ENCODE measurements around the gene TSPEAR.

The TSPEAR gene

GRCh38 chr21:44739316-44739715 lies 27.9 kb upstream of the TSPEAR start:
- DNase-seq = no peak

GRCh38 chr21:44738621-44739020 lies 27.2 kb upstream of the TSPEAR start:
- DNase-seq = no peak

GRCh38 chr21:44737706-44738354 lies 26.5 kb upstream of the TSPEAR start:
- no peak for DNase-seq

- no peak for DNase-seq
These were observed 25.1 kb upstream of the TSPEAR start for GRCh38 chr21:44736291-44737004.

GRCh38 chr21:44735821-44736220 lies 24.4 kb upstream of the TSPEAR start:
- DNase-seq = no peak

- DNase-seq = no peak
These were observed 23.5 kb upstream of the TSPEAR start for GRCh38 chr21:44734841-44735240.

- no peak for DNase-seq
These were observed 22.8 kb upstream of the TSPEAR start for GRCh38 chr21:44734026-44734745.

GRCh38 chr21:44732956-44733355 lies 21.6 kb upstream of the TSPEAR start:
- no peak for DNase-seq

GRCh38 chr21:44732263-44732662 lies 20.9 kb upstream of the TSPEAR start:
- no peak for DNase-seq

- no peak for DNase-seq
These were observed 19.7 kb upstream of the TSPEAR start for GRCh38 chr21:44730951-44731579.

GRCh38 chr21:44730028-44730395 lies 18.6 kb upstream of the TSPEAR start:
- DNase-seq = no peak

- DNase-seq = no peak
These were observed 18.1 kb upstream of the TSPEAR start for GRCh38 chr21:44729336-44730027.

GRCh38 chr21:44728716-44729115 lies 17.3 kb upstream of the TSPEAR start:
- no peak for DNase-seq

- no peak for DNase-seq
These were observed 16.4 kb upstream of the TSPEAR start for GRCh38 chr21:44727757-44728156.

GRCh38 chr21:44727321-44727720 lies 15.9 kb upstream of the TSPEAR start:
- DNase-seq = no peak

- no peak for DNase-seq
These were observed 15.5 kb upstream of the TSPEAR start for GRCh38 chr21:44726826-44727225.

GRCh38 chr21:44724926-44725325 lies 13.6 kb upstream of the TSPEAR start:
- no peak for DNase-seq

- no peak for DNase-seq
These were observed 12.8 kb upstream of the TSPEAR start for GRCh38 chr21:44724196-44724595.

- peak in 1 of 2 donors; percentile 27 for DNase-seq
These were observed 12.1 kb upstream of the TSPEAR start for GRCh38 chr21:44723177-44724131.

GRCh38 chr21:44722731-44723130 lies 11.4 kb upstream of the TSPEAR start:
- DNase-seq = no peak

GRCh38 chr21:44720170-44720569 lies 8.8 kb upstream of the TSPEAR start:
- no peak for DNase-seq

GRCh38 chr21:44718571-44718970 lies 7.2 kb upstream of the TSPEAR start:
- DNase-seq = no peak

Data from stimulated activated CD4-positive, alpha-beta T cell treated with anti-CD3 and anti-CD28 coated beads, Interleukin-2, amount 100 ng/mL, for 24 hours (primary cell).